ENCODE measurements around the gene LINC00305.

DNA sequence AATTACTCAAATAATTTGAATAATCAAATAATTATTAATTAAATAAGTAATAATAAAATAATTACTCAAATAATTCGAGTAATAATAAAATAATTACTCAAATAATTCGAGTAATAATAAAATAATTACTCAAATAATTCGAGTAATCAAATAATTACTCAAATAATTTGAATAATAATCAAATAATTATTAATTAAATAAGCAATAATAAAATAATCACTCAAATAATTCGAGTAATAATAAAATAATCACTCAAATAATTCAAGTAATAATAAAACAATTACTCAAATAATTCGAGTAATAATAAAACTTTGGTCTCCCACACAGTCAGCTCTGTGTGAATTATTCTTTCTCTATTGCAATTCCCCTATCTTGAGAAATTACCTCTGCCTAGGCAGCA is 30.0 kb upstream of the LINC00305 start:
- TF ChIP-seq EP300 (IDR thresholded peaks at IDR 0.05; ENCODE audit: borderline replicate concordance in 1 of 2, control insufficient read depth in 1 of 2, low read depth in 2 of 2, low read length in 2 of 2) (no peak), POLR2AphosphoS5 (IDR thresholded peaks at IDR 0.05; ENCODE audit: low read length) (no peak), TCF7 (IDR thresholded peaks at IDR 0.05; ENCODE audit: borderline replicate concordance) (no peak), POLR2A (IDR thresholded peaks at IDR 0.05; ENCODE audit: low read depth, low read length) (no peak), YY1 (IDR thresholded peaks at IDR 0.05; ENCODE audit: low read depth, low read length) (no peak), CTCF (IDR thresholded peaks at IDR 0.05 in 2 of 3, conservative IDR thresholded peaks at IDR 0.05 in 1 of 3; ENCODE audit: control insufficient read depth in 2 of 3, extremely low read depth in 1 of 3, insufficient read depth in 1 of 3, low read depth in 3 of 3, low read length in 3 of 3) (no peak), RCOR1 (conservative IDR thresholded peaks at IDR 0.05; ENCODE audit: low read depth, low read length) (no peak), STAT3 (IDR thresholded peaks at IDR 0.05; ENCODE audit: low read depth, low read length) (no peak), ZNF274 (IDR thresholded peaks at IDR 0.05; ENCODE audit: insufficient read depth, insufficient read length) (no peak)

All from GM12878 (cell line).